OCI-LY7 (cell line): ENCODE data around the gene ZNF778. TPM values are rescaled to one million over a fixed set of nuclear protein-coding genes. Genes with fewer than 3 reads are reported as not detected.

Experiments used
- BruUV-seq: library from RNA; stranded (reverse); fragments of 400-500 nt; replicated peaks from 2 replicates; lab custom pipeline; 2021; lab: Mats Ljungman, UMichigan
- CTCF ChIA-PET: fragments of 300-600 bp; sonication (Branson Sonifier 250); formaldehyde crosslinking; loops from one replicate; lab custom pipeline; 2022; ENCODE audit warnings: antibody characterized with exemption; ENCODE audit not compliant: unreplicated experiment; lab: Charles Lee
- POLR2A ChIA-PET: fragments of 300-600 bp; sonication (Branson Sonifier 250); formaldehyde crosslinking; loops from one replicate; lab custom pipeline; 2022; ENCODE audit warnings: antibody characterized with exemption; lab: Charles Lee
- DNase-seq: peaks from one replicate; pipeline ENCODE4 v3.0.0-alpha.2; 2015; ENCODE audit warnings: low spot score
- H2AFZ ChIP-seq: fragments of 200-600 bp; sonication (generic), shearing (Covaris generic); 2 replicates; pipeline ENCODE4 v1.6.1; 2014; ENCODE audit warnings: mild to moderate bottlenecking, antibody characterized with exemption, low read length, moderate library complexity
- H3K27ac ChIP-seq: fragments of 200-600 bp; sonication (generic); 2 replicates; pipeline ENCODE4 v1.5.1; 2014; ENCODE audit warnings: mixed run types, low read depth, mild to moderate bottlenecking, moderate library complexity, low read length, inconsistent platforms; ENCODE audit not compliant: poor library complexity, severe bottlenecking
- H3K36me3 ChIP-seq: fragments of 200-600 bp; sonication (generic); 2 replicates; pipeline ENCODE4 v1.6.1; 2014; ENCODE audit warnings: mild to moderate bottlenecking, antibody characterized with exemption, low read length, moderate library complexity, mixed read lengths; ENCODE audit not compliant: insufficient read depth
- H3K4me1 ChIP-seq: fragments of 200-600 bp; sonication (generic); 2 replicates; pipeline ENCODE4 v1.5.1; 2014; ENCODE audit warnings: mild to moderate bottlenecking, low read length; ENCODE audit not compliant: insufficient read depth, poor library complexity, severe bottlenecking
- H3K4me2 ChIP-seq: fragments of 200-600 bp; sonication (generic); 2 replicates; pipeline ENCODE4 v1.6.1; 2014; ENCODE audit warnings: mild to moderate bottlenecking, low read length
- H3K4me3 ChIP-seq: fragments of 200-600 bp; sonication (generic); 2 replicates; pipeline ENCODE4 v1.5.1; 2014; ENCODE audit warnings: mild to moderate bottlenecking, low read depth, low read length; ENCODE audit not compliant: poor library complexity, severe bottlenecking
- H3K79me2 ChIP-seq: fragments of 200-600 bp; sonication (generic); 2 replicates; pipeline ENCODE4 v1.6.1; 2016; ENCODE audit warnings: low read depth, mild to moderate bottlenecking, low read length, moderate library complexity, mixed read lengths; ENCODE audit not compliant: insufficient read depth
- H3K9me2 ChIP-seq: fragments of 200-600 bp; sonication (generic); 2 replicates; pipeline ENCODE4 v1.6.1; 2016; ENCODE audit warnings: mild to moderate bottlenecking, low read length, mixed read lengths; ENCODE audit not compliant: insufficient read depth
- H3K9me3 ChIP-seq: fragments of 200-600 bp; sonication (generic); 2 replicates; pipeline ENCODE4 v1.6.1; 2014; ENCODE audit warnings: mild to moderate bottlenecking, mixed run types, low read length, mixed read lengths
- H4K20me1 ChIP-seq: fragments of 200-600 bp; sonication (generic); 2 replicates; pipeline ENCODE4 v1.6.1; 2014; ENCODE audit warnings: mild to moderate bottlenecking, antibody characterized with exemption, low read length, moderate library complexity, mixed read lengths; ENCODE audit not compliant: insufficient read depth
- CTCF ChIP-seq: fragments of 200-600 bp; sonication (generic); conservative IDR thresholded peaks from 2 replicates; pipeline ENCODE4 v1.5.1; 2014; ENCODE audit warnings: mild to moderate bottlenecking, antibody characterized with exemption, low read length, moderate library complexity, mixed read lengths
- EZH2phosphoT487 ChIP-seq: fragments of 200-600 bp; sonication (generic); IDR thresholded peaks from 2 replicates; pipeline ENCODE4 v1.6.1; 2018; ENCODE audit warnings: low read depth, borderline replicate concordance, mild to moderate bottlenecking, mixed run types, antibody characterized with exemption, low read length, moderate library complexity, mixed read lengths
- intact Hi-C: fragments of 100-400 bp; cut with micrococcal nuclease; formaldehyde crosslinking; loops from one replicate; pipeline ENCODE4 v1.10.0; 2022; ENCODE audit not compliant: unreplicated experiment
- total RNA-seq, 2 experiments: library from RNA; depleted of rRNA in 1 of 2; stranded (reverse); fragments of >200 nt in 1 of 2; shearing (Covaris generic) in 1 of 2; gene quantifications; 2 replicates each; pipeline ENCODE4 v1.2.3, GENCODE V29; 2014 to 2022

ZNF778 gene
- total RNA-seq, 2 experiments from 2014 or later = 9.4 to 9.9 TPM

- no peaks in the 10 kb centered on the region for H3K79me2 ChIP-seq
- DNase-seq = no peak
- no peak overlapping the region for H3K27ac ChIP-seq
- ChIA-PET POLR2A (no interaction called here), CTCF (interaction anchor here (1.0 kb wide), 1 partner anchor 37 kb away, joined by 3 read pairs; no protein-coding TSS in a partner anchor)
- H3K4me3 ChIP-seq = no peak overlapping the region
- H3K36me3 ChIP-seq = peaks cover 84% of the 10 kb centered on the region
- BruUV-seq = no TSS peak
- H3K9me2 ChIP-seq = no peaks in the 10 kb centered on the region
- no peaks in the 10 kb centered on the region for H3K9me3 ChIP-seq
- H3K4me2 ChIP-seq = no peak overlapping the region
- TF ChIP-seq EZH2phosphoT487 (no peak), CTCF (no peak)
- H4K20me1 ChIP-seq = no peaks in the 10 kb centered on the region
- H3K4me1 ChIP-seq = no peaks in the 10 kb centered on the region
- intact Hi-C loops = no loop called here
- no peak overlapping the region for H2AFZ ChIP-seq
These were observed 57.2 kb downstream of the ZNF778 start for GRCh38 chr16:89274561-89275283.

- CTCF ChIA-PET = interaction anchor here (1.0 kb wide), 1 partner anchor 38 kb away, joined by 3 read pairs; no protein-coding TSS in a partner anchor
- POLR2A ChIA-PET = no interaction called here
- H3K9me3 ChIP-seq = no peaks in the 10 kb centered on the region
These were observed 57.7 kb downstream of the ZNF778 start for GRCh38 chr16:89275284-89275584.

More at GRCh38 chr16:89275284-89275584, 57.7 kb downstream of the ZNF778 start:
- no peak overlapping the region for H2AFZ ChIP-seq
- BruUV-seq = no TSS peak
- H3K4me1 ChIP-seq = no peaks in the 10 kb centered on the region
- intact Hi-C loops = no loop called here
- no peaks in the 10 kb centered on the region for H4K20me1 ChIP-seq
- H3K4me3 ChIP-seq = no peak overlapping the region
- no peak for DNase-seq
- no peaks in the 10 kb centered on the region for H3K9me2 ChIP-seq
- H3K27ac ChIP-seq = no peak overlapping the region
- no peak for TF ChIP-seq EZH2phosphoT487
- TF ChIP-seq CTCF = no peak
- H3K36me3 ChIP-seq = peaks cover 84% of the 10 kb centered on the region
- H3K79me2 ChIP-seq = no peaks in the 10 kb centered on the region
- no peak overlapping the region for H3K4me2 ChIP-seq
